Epithelial cell of alveolus of lung (primary cell): ENCODE data around the gene GPAM. TPM values are rescaled to one million over a fixed set of nuclear protein-coding genes. Genes with fewer than 3 reads are reported as not detected.

Experiments
- total RNA-seq: library from RNA; depleted of rRNA; stranded (reverse); fragments of >200 nt; gene quantifications from 2 replicates; pipeline ENCODE4 v1.2.1, GENCODE V29; 2015

GPAM gene, protein sequence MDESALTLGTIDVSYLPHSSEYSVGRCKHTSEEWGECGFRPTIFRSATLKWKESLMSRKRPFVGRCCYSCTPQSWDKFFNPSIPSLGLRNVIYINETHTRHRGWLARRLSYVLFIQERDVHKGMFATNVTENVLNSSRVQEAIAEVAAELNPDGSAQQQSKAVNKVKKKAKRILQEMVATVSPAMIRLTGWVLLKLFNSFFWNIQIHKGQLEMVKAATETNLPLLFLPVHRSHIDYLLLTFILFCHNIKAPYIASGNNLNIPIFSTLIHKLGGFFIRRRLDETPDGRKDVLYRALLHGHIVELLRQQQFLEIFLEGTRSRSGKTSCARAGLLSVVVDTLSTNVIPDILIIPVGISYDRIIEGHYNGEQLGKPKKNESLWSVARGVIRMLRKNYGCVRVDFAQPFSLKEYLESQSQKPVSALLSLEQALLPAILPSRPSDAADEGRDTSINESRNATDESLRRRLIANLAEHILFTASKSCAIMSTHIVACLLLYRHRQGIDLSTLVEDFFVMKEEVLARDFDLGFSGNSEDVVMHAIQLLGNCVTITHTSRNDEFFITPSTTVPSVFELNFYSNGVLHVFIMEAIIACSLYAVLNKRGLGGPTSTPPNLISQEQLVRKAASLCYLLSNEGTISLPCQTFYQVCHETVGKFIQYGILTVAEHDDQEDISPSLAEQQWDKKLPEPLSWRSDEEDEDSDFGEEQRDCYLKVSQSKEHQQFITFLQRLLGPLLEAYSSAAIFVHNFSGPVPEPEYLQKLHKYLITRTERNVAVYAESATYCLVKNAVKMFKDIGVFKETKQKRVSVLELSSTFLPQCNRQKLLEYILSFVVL
- 7.6 and 9.4 TPM in 2 replicates for total RNA-seq

DNA sequence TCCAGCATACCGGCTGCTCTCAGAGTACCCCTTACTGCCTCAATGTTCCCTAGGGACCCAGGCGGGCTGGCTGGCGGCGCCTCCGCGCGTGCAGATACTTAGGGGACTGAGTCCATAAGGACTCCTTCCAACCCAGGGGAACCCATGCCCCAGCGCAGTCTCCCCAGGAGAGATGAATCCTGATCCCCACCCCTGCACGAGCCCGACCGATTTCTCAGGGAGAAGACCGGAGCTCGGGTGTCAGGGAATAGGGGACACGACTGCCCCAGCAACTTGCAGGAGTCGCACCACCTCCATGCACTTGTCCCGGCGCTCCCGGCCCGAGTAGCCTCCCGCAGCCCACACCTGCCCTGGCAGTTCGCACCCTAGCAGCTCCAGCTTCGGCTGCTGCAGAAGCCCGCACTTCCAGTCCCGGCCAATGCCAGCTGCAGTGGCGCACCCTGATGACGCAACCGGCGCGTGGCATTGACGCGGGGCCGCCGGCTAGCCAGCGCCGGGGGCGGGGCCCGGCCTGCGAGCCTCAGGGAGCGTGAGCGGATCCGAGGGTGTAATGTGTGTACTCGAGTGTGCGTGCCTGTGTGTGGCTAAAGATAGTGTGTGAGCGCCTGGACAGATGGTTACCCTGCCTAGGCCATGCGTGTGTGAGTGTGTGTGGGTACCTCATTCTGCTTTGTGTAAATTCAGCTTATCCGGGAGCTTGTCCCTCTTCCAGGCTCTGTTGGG, at the start of gene GPAM:
GPAM (minus strand) TSS at position 437 of the 723 bp plus-strand sequence. CDS start 1,981 bp downstream, outside the sequence.

Other genes with a start within 250 kb of the GPAM start
- gene TECTB, start 99.6 kb upstream of the GPAM start, total RNA-seq = not detected in 2 replicates
- gene ACSL5, start 190.4 kb upstream of the GPAM start, total RNA-seq = 0.16 and 0.52 TPM in 2 replicates